Testis (tissue), 2 donors: ENCODE measurements around the gene PSMD8.

Source experiments
- CTCF ChIP-seq, 3 experiments: fragments of 450-650 bp in 2 of 3; fragments of 200-600 bp in 1 of 3; sonication (generic) in 1 of 3; IDR thresholded peaks; one replicate each; pipeline ENCODE4 v1.5.1; 2016 to 2019; ENCODE audit warnings: antibody characterized with exemption in 3 of 3, mild to moderate bottlenecking in 2 of 3, moderate library complexity in 1 of 3
- POLR2A ChIP-seq: fragments of 450-650 bp; IDR thresholded peaks from one replicate; pipeline ENCODE4 v1.6.1; 2017; ENCODE audit warnings: antibody characterized with exemption, mild to moderate bottlenecking, moderate library complexity

- TF ChIP-seq CTCF (IDR thresholded peaks at IDR 0.05) = no peak
- no peak for TF ChIP-seq POLR2A
Observed at GRCh38 chr19:38358071-38358470, 16.3 kb upstream of the PSMD8 start.
